ENCODE measurements around the gene SGO2.

DNA sequence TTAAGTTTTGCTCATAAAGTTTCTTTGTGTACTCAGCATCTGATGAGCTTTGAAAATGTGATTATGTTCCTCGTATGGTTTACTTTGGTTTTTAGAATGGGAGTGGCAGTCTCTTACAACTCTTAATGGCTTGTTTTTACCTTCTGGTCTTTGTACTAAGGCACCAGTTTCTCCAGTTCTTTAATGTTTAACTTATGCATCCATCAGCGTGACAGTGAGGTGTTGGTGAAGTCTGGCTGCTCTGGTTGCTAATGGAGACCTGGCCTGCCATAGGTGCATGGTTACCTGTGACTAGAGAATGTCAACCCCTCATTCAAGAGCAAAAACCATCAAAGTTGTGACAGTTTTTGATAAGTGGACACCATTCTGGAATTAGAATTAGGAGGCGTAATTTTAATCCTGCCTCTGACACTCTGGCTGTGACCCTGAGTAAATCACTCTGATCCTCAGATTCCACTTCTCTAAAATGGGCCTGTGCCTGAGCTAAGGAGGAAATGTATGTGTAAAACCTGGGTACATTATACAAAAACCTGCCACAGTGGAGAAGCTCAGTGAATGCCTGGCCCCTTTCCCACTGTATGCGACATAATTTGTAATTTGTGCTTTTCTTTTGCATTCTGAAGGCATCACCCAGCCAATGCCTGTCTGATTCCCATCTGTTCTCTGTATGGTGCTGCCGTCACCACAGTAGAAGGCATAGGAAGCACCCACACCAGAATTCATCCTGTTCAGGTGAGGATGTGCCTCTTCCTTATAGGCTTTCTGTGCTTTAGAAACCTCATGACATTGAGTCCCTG is 71.0 kb downstream of the SGO2 start:
- no peak for TF ChIP-seq POLR2A (IDR thresholded peaks at IDR 0.05; ENCODE audit: low read length)
- TF ChIP-seq GATA1 (IDR thresholded peaks at IDR 0.05; ENCODE audit: low read depth, low read length): no peak

Measured in erythroblast (primary cell).